NCI-H2227 (cell line): ENCODE measurements around the gene R3HDML.

Experiments
- DNase-seq: peaks from one replicate; lab custom pipeline; 2025; ENCODE audit not compliant: unreplicated experiment; lab: John Stamatoyannopoulos, UW

The R3HDML gene

GRCh38 chr20:44398335-44398734 lies 61.5 kb downstream of the R3HDML start:
- no peak for DNase-seq

- DNase-seq = no peak
Measured at GRCh38 chr20:44399446-44399845, 62.6 kb downstream of the R3HDML start.

- no peak for DNase-seq
Measured at GRCh38 chr20:44400671-44400969, 63.8 kb downstream of the R3HDML start.
